ENCODE measurements around the gene COMMD6.

DNA sequence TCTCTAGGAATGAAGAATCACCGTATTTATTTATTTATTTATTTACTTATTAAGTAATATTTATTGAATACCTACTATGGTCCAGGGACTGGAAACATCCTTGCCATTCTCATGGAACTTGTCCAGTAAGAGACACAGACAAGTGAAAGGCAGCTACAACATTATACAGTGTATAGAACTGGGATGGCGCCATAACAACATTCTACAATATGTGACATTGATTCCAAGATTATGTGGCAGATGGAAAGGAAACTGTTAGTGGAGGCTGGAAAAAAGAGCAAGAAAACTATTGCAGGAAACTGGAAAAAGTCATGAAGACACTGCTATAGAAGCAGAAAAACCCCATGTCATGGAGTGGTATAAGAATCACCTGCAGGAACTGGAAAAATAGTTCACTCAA is 46.3 kb downstream of the COMMD6 start:
- TF ChIP-seq, protein P1, sequence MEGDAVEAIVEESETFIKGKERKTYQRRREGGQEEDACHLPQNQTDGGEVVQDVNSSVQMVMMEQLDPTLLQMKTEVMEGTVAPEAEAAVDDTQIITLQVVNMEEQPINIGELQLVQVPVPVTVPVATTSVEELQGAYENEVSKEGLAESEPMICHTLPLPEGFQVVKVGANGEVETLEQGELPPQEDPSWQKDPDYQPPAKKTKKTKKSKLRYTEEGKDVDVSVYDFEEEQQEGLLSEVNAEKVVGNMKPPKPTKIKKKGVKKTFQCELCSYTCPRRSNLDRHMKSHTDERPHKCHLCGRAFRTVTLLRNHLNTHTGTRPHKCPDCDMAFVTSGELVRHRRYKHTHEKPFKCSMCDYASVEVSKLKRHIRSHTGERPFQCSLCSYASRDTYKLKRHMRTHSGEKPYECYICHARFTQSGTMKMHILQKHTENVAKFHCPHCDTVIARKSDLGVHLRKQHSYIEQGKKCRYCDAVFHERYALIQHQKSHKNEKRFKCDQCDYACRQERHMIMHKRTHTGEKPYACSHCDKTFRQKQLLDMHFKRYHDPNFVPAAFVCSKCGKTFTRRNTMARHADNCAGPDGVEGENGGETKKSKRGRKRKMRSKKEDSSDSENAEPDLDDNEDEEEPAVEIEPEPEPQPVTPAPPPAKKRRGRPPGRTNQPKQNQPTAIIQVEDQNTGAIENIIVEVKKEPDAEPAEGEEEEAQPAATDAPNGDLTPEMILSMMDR (conservative IDR thresholded peaks at IDR 0.05 in 1 of 2, IDR thresholded peaks at IDR 0.05 in 1 of 2; ENCODE audit: low read depth in 1 of 2, low read length in 2 of 2) = no peak
- TF ChIP-seq EZH2 (IDR thresholded peaks at IDR 0.05; ENCODE audit: low read length, missing control alignments) = no peak
